Measurements from ENCODE around the gene GGNBP2.

GGNBP2 gene

GRCh38 chr17:36629970-36630502 lies 85.3 kb downstream of the GGNBP2 start:
- no peak for DNase-seq (ENCODE audit: low read depth in 1 of 2, low spot score in 1 of 2)

- no peak for DNase-seq (ENCODE audit: low read depth in 1 of 2, low spot score in 1 of 2)
Measured at GRCh38 chr17:36631022-36631421, 86.3 kb downstream of the GGNBP2 start.

- DNase-seq (ENCODE audit: low read depth in 1 of 2, low spot score in 1 of 2), result no peak
Measured at GRCh38 chr17:36632916-36633771, 88.4 kb downstream of the GGNBP2 start.
